HFFc6 (cell line): ENCODE data around the gene HTR6. TPM values are rescaled to one million over a fixed set of nuclear protein-coding genes. Genes with fewer than 3 reads are reported as not detected.

Experiments used
- DNase-seq: peaks from one replicate; pipeline ENCODE4 v3.0.0-alpha.2; 2018
- H3K27ac Mint-ChIP-seq: 2 replicates; pipeline ENCODE4 v1.8.0; 2020; ENCODE audit warnings: mild to moderate bottlenecking, mixed read lengths
- H3K27me3 Mint-ChIP-seq: 2 replicates; pipeline ENCODE4 v1.8.0; 2021; ENCODE audit warnings: mild to moderate bottlenecking, moderate library complexity, mixed read lengths; ENCODE audit not compliant: insufficient read depth
- H3K36me3 Mint-ChIP-seq: 2 replicates; pipeline ENCODE4 v1.8.0; 2021; ENCODE audit warnings: low read depth, mixed read lengths
- H3K4me1 Mint-ChIP-seq: 2 replicates; pipeline ENCODE4 v1.8.0; 2020; ENCODE audit warnings: low read depth, mixed read lengths
- H3K4me3 Mint-ChIP-seq: 2 replicates; pipeline ENCODE4 v1.8.0; 2020; ENCODE audit warnings: mild to moderate bottlenecking, moderate library complexity, mixed read lengths
- H3K9me3 Mint-ChIP-seq: 2 replicates; pipeline ENCODE4 v1.8.0; 2020; ENCODE audit warnings: mild to moderate bottlenecking, mixed read lengths
- CTCF ChIP-seq: fragments of 200-600 bp; sonication (generic); IDR thresholded peaks from 2 replicates; pipeline ENCODE4 v1.5.0; 2021; ENCODE audit warnings: antibody characterized with exemption, mild to moderate bottlenecking
- total RNA-seq, 6 experiments: library from RNA; stranded (reverse); fragmentation: NEBNext Ultra II Directional; extraction: Animal tissue kit (Norgen Biotek cat#: 25700); gene quantifications; 2 replicates in 1 of 6; 3 replicates in 5 of 6; pipeline ENCODE4 v1.2.3, GENCODE V29; 2021

Gene HTR6
- total RNA-seq, 6 experiments from 2014 or later, result not detected

- H3K36me3 Mint-ChIP-seq, result peaks cover 5% of the 10 kb centered on the region; the same call in 1 of the 2 replicates
- no peak for TF ChIP-seq CTCF
- H3K4me3 Mint-ChIP-seq, result no peak overlapping the region
- no peak for DNase-seq
- no peaks in the 10 kb centered on the region for H3K9me3 Mint-ChIP-seq
- H3K27ac Mint-ChIP-seq, result peak overlapping the region; percentile 75; the same call in 1 of the 2 replicates
- H3K27me3 Mint-ChIP-seq, result peaks cover 2% of the 10 kb centered on the region; the same call in 1 of the 2 replicates
- peaks cover 60% of the 10 kb centered on the region for H3K4me1 Mint-ChIP-seq
These were observed 9.6 kb upstream of the HTR6 start for GRCh38 chr1:19654886-19655717.

- no peaks in the 10 kb centered on the region for H3K9me3 Mint-ChIP-seq
- peaks cover 5% of the 10 kb centered on the region; the same call in 1 of the 2 replicates for H3K36me3 Mint-ChIP-seq
- H3K27me3 Mint-ChIP-seq, result peaks cover 2% of the 10 kb centered on the region; the same call in 1 of the 2 replicates
- peaks cover 60% of the 10 kb centered on the region for H3K4me1 Mint-ChIP-seq
- no peak for TF ChIP-seq CTCF
- no peak overlapping the region for H3K4me3 Mint-ChIP-seq
- DNase-seq, result no peak
- no peak overlapping the region for H3K27ac Mint-ChIP-seq
These were observed 9.0 kb upstream of the HTR6 start for GRCh38 chr1:19655718-19656080.

DNA sequence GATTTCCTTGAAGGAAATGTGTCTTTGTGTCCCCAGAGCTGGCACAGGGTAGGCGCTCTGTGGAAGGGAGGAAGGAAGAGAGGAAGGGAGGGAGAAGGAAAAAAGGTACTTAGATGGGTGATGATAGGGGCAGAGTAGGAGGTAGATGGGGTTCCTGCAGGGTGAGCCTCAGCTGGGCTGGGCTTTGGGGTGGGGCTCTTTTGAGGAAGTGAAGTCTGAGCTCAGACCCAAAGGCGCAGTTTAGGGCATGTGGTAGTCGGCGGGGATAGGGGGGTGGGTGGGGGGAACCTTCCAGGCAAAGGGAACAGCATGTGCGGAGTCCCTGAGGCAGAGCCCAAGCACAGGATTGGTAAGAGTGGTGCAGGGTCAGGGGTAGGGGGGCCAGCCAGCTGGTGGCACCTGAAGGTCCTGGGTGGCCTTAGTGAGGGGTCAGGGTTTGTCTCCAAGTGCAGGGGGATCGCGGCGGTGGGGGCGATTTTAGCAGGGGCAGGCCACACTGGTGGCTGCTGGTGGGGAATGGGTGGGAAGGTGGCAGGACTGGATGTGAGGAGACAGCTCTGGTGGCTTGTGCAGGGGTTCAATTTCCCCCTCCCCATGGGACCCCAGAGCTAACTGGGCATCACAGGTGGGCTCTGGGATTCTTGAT lies 8.4 kb upstream of the HTR6 start:
- TF ChIP-seq CTCF, result no peak
- Mint-ChIP-seq H3K27me3 (peaks cover 2% of the 10 kb centered on the region; the same call in 1 of the 2 replicates), H3K4me1 (peaks cover 58% of the 10 kb centered on the region), H3K27ac (no peak overlapping the region), H3K36me3 (peaks cover 5% of the 10 kb centered on the region; the same call in 1 of the 2 replicates), H3K4me3 (no peak overlapping the region), H3K9me3 (no peaks in the 10 kb centered on the region)
- DNase-seq, result no peak

DNA sequence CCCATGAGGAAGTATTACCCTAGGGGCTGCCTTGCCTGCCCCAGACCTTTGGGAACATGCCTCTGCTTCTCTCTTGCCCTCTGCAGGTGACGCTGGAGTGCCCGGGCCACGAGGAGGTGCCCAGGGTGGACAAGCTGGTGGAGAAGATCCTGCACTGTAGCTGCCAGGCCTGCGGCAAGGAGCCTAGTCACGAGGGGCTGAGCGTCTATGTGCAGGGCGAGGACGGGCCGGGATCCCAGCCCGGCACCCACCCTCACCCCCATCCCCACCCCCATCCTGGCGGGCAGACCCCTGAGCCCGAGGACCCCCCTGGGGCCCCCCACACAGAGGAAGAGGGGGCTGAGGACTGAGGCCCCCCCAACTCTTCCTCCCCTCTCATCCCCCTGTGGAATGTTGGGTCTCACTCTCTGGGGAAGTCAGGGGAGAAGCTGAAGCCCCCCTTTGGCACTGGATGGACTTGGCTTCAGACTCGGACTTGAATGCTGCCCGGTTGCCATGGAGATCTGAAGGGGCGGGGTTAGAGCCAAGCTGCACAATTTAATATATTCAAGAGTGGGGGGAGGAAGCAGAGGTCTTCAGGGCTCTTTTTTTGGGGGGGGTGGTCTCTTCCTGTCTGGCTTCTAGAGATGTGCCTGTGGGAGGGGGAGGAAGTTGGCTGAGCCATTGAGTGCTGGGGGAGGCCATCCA lies 7.8 kb upstream of the HTR6 start:
- Mint-ChIP-seq H3K4me1 (peaks cover 57% of the 10 kb centered on the region), H3K36me3 (peaks cover 5% of the 10 kb centered on the region; the same call in 1 of the 2 replicates), H3K27ac (no peak overlapping the region), H3K27me3 (peaks cover 3% of the 10 kb centered on the region), H3K9me3 (no peaks in the 10 kb centered on the region), H3K4me3 (no peak overlapping the region)
- no peak for DNase-seq
- no peak for TF ChIP-seq CTCF

GRCh38 chr1:19657511-19657910 lies 7.2 kb upstream of the HTR6 start:
- Mint-ChIP-seq H3K9me3 (no peaks in the 10 kb centered on the region), H3K36me3 (peaks cover 5% of the 10 kb centered on the region; the same call in 1 of the 2 replicates), H3K27me3 (peaks cover 4% of the 10 kb centered on the region), H3K27ac (no peak overlapping the region), H3K4me3 (no peak overlapping the region), H3K4me1 (peaks cover 51% of the 10 kb centered on the region)
- no peak for TF ChIP-seq CTCF
- no peak for DNase-seq
